Fibroblast of pulmonary artery (primary cell): ENCODE measurements around the gene CENPP.

ENCODE experiments used
- DNase-seq: peaks from one replicate; pipeline ENCODE4 v3.0.0-alpha.2; 2010; ENCODE audit warnings: low read depth
- H3K4me3 ChIP-seq: replicated peaks from 2 replicates; pipeline ENCODE4 v1.5.1; 2011; ENCODE audit warnings: low read depth, mild to moderate bottlenecking, control low read depth, low read length, moderate library complexity
- TF ChIP-seq, protein P1 (sequence below): IDR thresholded peaks from 2 replicates; pipeline ENCODE4 v1.5.1; 2011; ENCODE audit warnings: mild to moderate bottlenecking, control low read depth, low read length, inconsistent platforms; ENCODE audit errors: missing control alignments

CENPP gene

DNA sequence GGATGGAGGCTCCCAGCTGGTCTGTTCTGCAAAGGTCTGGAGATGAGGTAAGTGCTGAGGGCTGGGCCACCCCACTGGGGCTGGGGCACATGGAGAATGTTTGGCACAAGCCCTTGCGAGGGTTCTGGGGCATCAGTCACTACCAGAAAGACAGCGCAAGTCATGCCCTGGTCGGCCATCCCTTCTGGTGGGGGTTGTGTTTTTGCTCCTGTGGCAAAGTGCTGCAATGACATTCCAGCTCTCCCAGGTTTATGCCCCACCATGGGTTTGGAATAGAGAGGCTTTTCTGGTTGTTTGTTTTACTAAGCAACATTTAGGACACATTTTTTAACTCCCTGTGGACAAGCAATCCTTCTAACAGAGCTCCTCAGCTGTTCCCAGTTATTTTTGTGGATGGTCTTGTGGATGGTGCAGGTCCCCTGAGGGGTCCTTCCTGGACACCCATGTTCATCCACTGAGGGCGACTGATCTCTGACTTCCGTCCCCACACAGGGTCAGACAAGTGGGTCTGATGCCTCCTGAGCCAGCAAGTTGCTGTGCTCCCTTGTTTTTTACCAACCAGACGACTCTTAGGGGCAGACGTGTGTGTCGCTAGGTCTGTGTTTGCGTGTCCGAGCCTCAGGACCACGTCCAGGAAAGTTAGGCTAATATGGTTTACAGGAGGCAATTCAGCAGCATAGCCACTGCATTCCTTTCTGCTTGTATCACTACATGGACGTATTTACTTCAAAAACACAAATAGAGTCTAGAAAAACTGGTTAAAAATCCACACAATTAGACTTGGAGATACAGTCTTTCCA lies 274.9 kb downstream of the CENPP start:
- TF ChIP-seq, protein P1, sequence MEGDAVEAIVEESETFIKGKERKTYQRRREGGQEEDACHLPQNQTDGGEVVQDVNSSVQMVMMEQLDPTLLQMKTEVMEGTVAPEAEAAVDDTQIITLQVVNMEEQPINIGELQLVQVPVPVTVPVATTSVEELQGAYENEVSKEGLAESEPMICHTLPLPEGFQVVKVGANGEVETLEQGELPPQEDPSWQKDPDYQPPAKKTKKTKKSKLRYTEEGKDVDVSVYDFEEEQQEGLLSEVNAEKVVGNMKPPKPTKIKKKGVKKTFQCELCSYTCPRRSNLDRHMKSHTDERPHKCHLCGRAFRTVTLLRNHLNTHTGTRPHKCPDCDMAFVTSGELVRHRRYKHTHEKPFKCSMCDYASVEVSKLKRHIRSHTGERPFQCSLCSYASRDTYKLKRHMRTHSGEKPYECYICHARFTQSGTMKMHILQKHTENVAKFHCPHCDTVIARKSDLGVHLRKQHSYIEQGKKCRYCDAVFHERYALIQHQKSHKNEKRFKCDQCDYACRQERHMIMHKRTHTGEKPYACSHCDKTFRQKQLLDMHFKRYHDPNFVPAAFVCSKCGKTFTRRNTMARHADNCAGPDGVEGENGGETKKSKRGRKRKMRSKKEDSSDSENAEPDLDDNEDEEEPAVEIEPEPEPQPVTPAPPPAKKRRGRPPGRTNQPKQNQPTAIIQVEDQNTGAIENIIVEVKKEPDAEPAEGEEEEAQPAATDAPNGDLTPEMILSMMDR = no peak
- DNase-seq = peak; percentile 71
- no peak overlapping the region for H3K4me3 ChIP-seq

DNA sequence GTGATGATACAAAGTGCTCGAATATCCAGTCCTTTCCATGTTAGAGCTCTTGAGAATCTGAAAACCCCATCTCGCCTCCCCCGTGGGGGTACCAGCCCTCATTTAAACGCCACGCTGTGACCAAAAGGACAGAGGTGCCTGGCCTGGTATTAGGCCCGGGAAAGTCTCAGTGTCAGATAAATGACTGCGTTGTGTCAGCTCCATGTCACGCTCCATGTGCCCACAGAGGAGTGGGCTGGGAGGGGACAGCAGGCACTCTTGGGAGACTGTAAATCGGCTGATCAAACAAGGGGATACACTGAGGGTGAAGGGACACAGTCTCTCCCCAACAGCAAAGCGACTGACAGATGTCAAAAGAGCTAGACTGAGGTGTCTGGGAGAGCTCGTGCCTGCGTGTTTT lies 275.7 kb downstream of the CENPP start:
- TF ChIP-seq, protein P1 = no peak
- DNase-seq = no peak
- H3K4me3 ChIP-seq = no peak overlapping the region

DNA sequence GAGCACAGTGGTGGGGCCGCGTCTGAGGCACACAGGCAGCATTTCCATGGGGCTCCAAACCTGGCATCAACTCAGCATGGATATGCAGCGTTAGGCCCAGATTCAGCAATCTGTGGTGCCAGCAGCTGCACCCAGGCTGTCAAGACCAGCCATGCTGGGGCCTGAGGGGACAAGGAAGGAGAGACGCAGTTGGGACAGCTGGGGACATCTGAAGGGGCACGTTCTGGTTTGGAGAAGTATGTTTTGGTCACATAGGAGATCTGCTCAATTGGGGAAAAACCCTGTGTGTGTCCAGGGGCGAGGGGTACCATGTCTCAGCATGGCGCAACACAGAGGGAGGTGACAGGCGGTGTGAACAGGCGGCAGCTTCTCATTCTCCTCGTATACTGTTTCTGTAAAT lies 276.7 kb downstream of the CENPP start:
- TF ChIP-seq, protein P1 = no peak
- H3K4me3 ChIP-seq = no peak overlapping the region
- no peak for DNase-seq

DNA sequence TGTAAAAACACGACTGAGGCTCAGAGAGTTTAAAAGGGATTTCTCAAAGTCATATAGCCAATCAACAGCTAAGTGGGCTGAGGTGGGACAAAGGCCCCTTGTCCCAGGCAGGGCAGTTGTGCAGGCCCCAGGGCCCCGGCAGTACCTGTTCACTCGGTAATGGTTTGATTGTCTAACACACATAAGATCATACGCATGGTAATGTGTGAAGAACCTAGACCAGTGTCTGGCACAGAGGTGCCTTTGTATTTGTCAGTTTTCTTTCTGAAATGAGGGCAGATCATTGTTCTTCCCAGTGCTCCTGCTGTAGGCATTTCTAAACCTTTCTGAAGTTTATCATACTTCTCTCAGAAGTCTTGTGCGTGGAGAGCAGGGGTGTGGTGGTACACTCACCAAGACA lies 277.3 kb downstream of the CENPP start:
- TF ChIP-seq, protein P1 = no peak
- DNase-seq = no peak
- no peak overlapping the region for H3K4me3 ChIP-seq

DNA sequence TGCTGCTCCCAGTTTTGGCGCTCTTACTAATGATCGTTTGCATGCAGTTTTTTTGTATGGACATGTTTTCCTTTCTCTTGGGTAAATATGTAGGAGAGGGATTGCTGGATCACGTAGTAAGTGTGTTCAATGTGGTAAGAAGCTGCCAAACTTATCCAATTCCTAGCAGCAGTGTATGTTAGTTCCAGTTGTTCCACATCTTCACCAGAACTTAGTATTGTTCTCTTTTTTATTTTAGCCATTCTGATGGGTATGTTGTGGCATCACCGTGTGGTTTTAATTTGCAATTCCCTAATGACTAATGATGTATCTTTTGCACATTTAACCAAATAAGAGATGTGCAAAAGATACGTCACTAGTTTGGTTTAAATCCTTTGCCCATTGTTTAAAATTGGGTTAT lies 278.2 kb downstream of the CENPP start:
- H3K4me3 ChIP-seq = no peak overlapping the region
- TF ChIP-seq, protein P1 = no peak
- no peak for DNase-seq

DNA sequence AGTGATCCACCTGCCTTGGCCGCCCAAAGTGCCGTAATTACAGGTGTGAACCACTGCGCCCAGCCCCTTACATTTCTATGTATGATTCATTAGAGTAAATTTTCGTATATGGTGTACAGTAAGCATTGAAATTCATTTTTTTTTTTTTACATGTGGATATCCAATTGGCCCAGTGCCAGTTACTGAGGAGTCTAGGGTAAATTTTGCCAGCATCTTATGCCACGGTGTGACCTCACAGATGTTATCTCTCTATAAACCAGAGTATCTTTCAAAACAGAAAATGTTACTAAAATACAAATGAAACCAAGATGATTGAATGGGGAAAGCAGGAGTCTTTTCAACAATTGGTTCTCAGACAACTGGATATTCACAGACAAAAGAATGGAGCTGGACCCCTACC lies 279.5 kb downstream of the CENPP start:
- TF ChIP-seq, protein P1 = no peak
- no peak for DNase-seq
- no peak overlapping the region for H3K4me3 ChIP-seq

DNA sequence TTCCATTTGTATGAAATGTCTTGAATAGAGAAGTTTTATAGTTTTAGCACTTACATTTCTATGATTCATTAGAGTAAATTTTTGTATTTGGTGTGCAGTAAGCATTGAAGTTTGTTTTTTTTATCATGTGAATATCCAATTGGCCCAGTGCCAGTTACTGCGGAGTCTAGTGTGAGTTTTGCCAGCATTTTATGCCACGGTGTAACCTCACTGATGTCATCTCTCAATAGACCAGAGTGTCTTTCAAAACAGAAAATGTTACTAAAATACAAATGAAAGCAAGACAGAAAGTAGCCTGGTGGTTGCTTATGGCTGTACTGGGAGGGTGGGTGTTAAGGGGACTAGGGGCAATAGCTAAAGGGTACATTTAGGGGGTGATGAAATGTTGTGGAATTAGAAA lies 281.3 kb downstream of the CENPP start:
- DNase-seq = peak; percentile 69
- no peak overlapping the region for H3K4me3 ChIP-seq
- TF ChIP-seq, protein P1 = no peak
